IMR-90 (cell line): ENCODE results near the gene DYSF. TPM values are rescaled to one million over a fixed set of nuclear protein-coding genes. Genes with fewer than 3 reads are reported as not detected.

Experiments
- ATAC-seq: fragments of 200-7000 bp; cut with Tn5 transposase; 2 replicates; pipeline ENCODE4 v1.9.1; 2020; ENCODE audit warnings: low read depth, mild to moderate bottlenecking, moderate library complexity
- BruUV-seq: library from RNA; stranded (reverse); fragments of 400-500 nt; replicated peaks from 2 replicates; lab custom pipeline; 2021; lab: Mats Ljungman, UMichigan
- CTCF ChIA-PET: fragments of 300-600 bp; formaldehyde crosslinking; extraction: SDS; loops from one replicate; lab custom pipeline; 2021; ENCODE audit warnings: antibody characterized with exemption; lab: Yijun Ruan, JAX
- POLR2A ChIA-PET: fragments of 300-600 bp; sonication (Branson Sonifier 250); formaldehyde crosslinking; loops from one replicate; lab custom pipeline; 2022; ENCODE audit warnings: antibody characterized with exemption; ENCODE audit not compliant: unreplicated experiment; lab: Charles Lee
- DNase-seq: peaks from one replicate; pipeline ENCODE4 v3.0.0; 2013
- H2AFZ ChIP-seq: replicated peaks from 2 replicates; pipeline ENCODE3; 2013; ENCODE audit warnings: low read length, mild to moderate bottlenecking; ENCODE audit not compliant: poor library complexity
- H2AK5ac ChIP-seq: 2 replicates; pipeline ENCODE4 v1.6.1; 2013; ENCODE audit warnings: low read depth, low read length, inconsistent platforms
- H2AK9ac ChIP-seq: replicated peaks from 2 replicates; pipeline ENCODE3; 2013; ENCODE audit warnings: mild to moderate bottlenecking, low read depth, low read length, moderate library complexity; ENCODE audit not compliant: poor library complexity
- H2BK120ac ChIP-seq: 2 replicates; pipeline ENCODE4 v1.6.1; 2013; ENCODE audit warnings: low read depth, low read length, inconsistent platforms
- H2BK15ac ChIP-seq: 3 replicates; pipeline ENCODE4 v1.6.1; 2013; ENCODE audit warnings: low read depth, low read length, inconsistent platforms
- H2BK20ac ChIP-seq: 2 replicates; pipeline ENCODE4 v1.6.1; 2013; ENCODE audit warnings: low read depth, mild to moderate bottlenecking, inconsistent platforms, low read length, moderate library complexity
- H2BK5ac ChIP-seq: 2 replicates; pipeline ENCODE4 v1.6.1; 2013; ENCODE audit warnings: mild to moderate bottlenecking, low read depth, low read length, inconsistent platforms; ENCODE audit not compliant: poor library complexity, severe bottlenecking
- H3K14ac ChIP-seq: replicated peaks from 2 replicates; pipeline ENCODE4 v1.6.1; 2013; ENCODE audit warnings: low read depth, low read length, inconsistent platforms
- H3K18ac ChIP-seq: 2 replicates; pipeline ENCODE4 v1.6.1; 2013; ENCODE audit warnings: low read depth, low read length, control low read depth
- H3K23ac ChIP-seq: 2 replicates; pipeline ENCODE4 v1.6.1; 2013; ENCODE audit warnings: low read depth, low read length, inconsistent platforms
- H3K27ac ChIP-seq: 2 replicates; pipeline ENCODE4 v1.5.1; 2013; ENCODE audit warnings: mild to moderate bottlenecking, control low read depth, low read length; ENCODE audit not compliant: insufficient read depth
- H3K27me3 ChIP-seq: 2 replicates; pipeline ENCODE4 v1.6.1; 2013; ENCODE audit warnings: low read length; ENCODE audit not compliant: control insufficient read depth, insufficient read depth
- H3K36me3 ChIP-seq: 2 replicates; pipeline ENCODE4 v1.6.1; 2013; ENCODE audit warnings: low read length, mixed read lengths; ENCODE audit not compliant: control insufficient read depth, insufficient read depth
- H3K4ac ChIP-seq: 2 replicates; pipeline ENCODE4 v1.6.1; 2013; ENCODE audit warnings: low read depth, low read length, inconsistent platforms
- H3K4me1 ChIP-seq: 2 replicates; pipeline ENCODE4 v1.6.1; 2013; ENCODE audit warnings: low read length, mixed read lengths; ENCODE audit not compliant: control insufficient read depth, insufficient read depth
- H3K4me2 ChIP-seq: 2 replicates; pipeline ENCODE4 v1.6.1; 2013; ENCODE audit warnings: low read depth, mild to moderate bottlenecking, control low read depth, low read length, moderate library complexity
- H3K4me3 ChIP-seq: 2 replicates; pipeline ENCODE4 v1.5.1; 2013; ENCODE audit warnings: low read depth, mild to moderate bottlenecking, control low read depth, low read length, moderate library complexity; ENCODE audit not compliant: insufficient read depth
- H3K56ac ChIP-seq: 2 replicates; pipeline ENCODE4 v1.6.1; 2013; ENCODE audit warnings: low read length, inconsistent platforms; ENCODE audit not compliant: insufficient read depth; ENCODE audit errors: extremely low read depth
- H3K79me1 ChIP-seq, 2 experiments: 2 replicates each; pipeline ENCODE4 v1.6.1; 2013; ENCODE audit warnings: low read length in 2 of 2, inconsistent platforms in 1 of 2, low read depth in 1 of 2
- H3K9ac ChIP-seq: 2 replicates; pipeline ENCODE4 v1.6.1; 2013; ENCODE audit warnings: low read depth, low read length, control low read depth
- H3K9me1 ChIP-seq: 2 replicates; pipeline ENCODE4 v1.6.1; 2013; ENCODE audit warnings: low read length, inconsistent platforms; ENCODE audit not compliant: insufficient read depth
- H3K9me3 ChIP-seq: 2 replicates; pipeline ENCODE4 v1.6.1; 2013; ENCODE audit warnings: low read length; ENCODE audit not compliant: control insufficient read depth, insufficient read depth
- H4K20me1 ChIP-seq: 2 replicates; pipeline ENCODE4 v1.6.1; 2013; ENCODE audit warnings: low read length, inconsistent platforms; ENCODE audit not compliant: insufficient read depth
- H4K5ac ChIP-seq: 2 replicates; pipeline ENCODE4 v1.6.1; 2013; ENCODE audit warnings: mild to moderate bottlenecking, low read depth, low read length, control low read depth
- H4K8ac ChIP-seq, 2 experiments: 2 replicates each; pipeline ENCODE4 v1.6.1; 2013; ENCODE audit warnings: low read depth in 2 of 2, low read length in 2 of 2, control low read depth in 1 of 2, inconsistent platforms in 1 of 2
- H4K91ac ChIP-seq: 2 replicates; pipeline ENCODE4 v1.6.1; 2013; ENCODE audit warnings: low read depth, low read length, inconsistent platforms; ENCODE audit not compliant: insufficient read depth
- NFE2L2 ChIP-seq: fragments of 150-350 bp; IDR thresholded peaks from 2 replicates; pipeline ENCODE4 v1.6.1; 2016; ENCODE audit warnings: low read depth, mild to moderate bottlenecking, low read length
- WGBS, 2 experiments: methylation state at CpG; one replicate each; pipeline versions ENCODE4 v1.1.5 to v1.1.7; 2013; ENCODE audit warnings: missing lambda C conversion rate in 2 of 2; ENCODE audit not compliant: insufficient read length in 1 of 2; ENCODE audit errors: extremely low coverage in 2 of 2; 5-methylcytosine and 5-hydroxymethylcytosine counted together
- dilution Hi-C: fragments of 300-500 bp; cut with HindIII; formaldehyde crosslinking; loops from one replicate; pipeline ENCODE4 v1.14.3; 2018; ENCODE audit warnings: low sequenced_read_pairs; ENCODE audit not compliant: unreplicated experiment
- in situ Hi-C: fragments of 300-500 bp; cut with MboI; formaldehyde crosslinking; loops from 3 replicates; pipeline ENCODE4 v1.14.3; 2019; ENCODE audit warnings: low sequenced_read_pairs, inconsistent platforms, mixed read lengths
- intact Hi-C: fragments of 100-400 bp; cut with micrococcal nuclease; formaldehyde crosslinking; loops from 2 replicates; pipeline ENCODE4 v1.10.0; 2022
- polyA plus RNA-seq, 3 experiments: library from polyadenylated mRNA; depleted of rRNA; stranded (reverse); fragments of >200 nt; gene quantifications; 2 replicates each; pipeline ENCODE4 v1.2.3, GENCODE V29; 2012; ENCODE audit warnings: low replicate concordance in 1 of 3
- total RNA-seq: library from RNA; depleted of rRNA; stranded (reverse); fragments of >200 nt; gene quantifications from 2 replicates; pipeline ENCODE4 v1.2.3, GENCODE V29; 2012

The DYSF gene
- total and polyA plus RNA-seq, 2 of the 4 experiments (the other 2 are of a cell fraction): 0.09 to 0.18 TPM

DNA sequence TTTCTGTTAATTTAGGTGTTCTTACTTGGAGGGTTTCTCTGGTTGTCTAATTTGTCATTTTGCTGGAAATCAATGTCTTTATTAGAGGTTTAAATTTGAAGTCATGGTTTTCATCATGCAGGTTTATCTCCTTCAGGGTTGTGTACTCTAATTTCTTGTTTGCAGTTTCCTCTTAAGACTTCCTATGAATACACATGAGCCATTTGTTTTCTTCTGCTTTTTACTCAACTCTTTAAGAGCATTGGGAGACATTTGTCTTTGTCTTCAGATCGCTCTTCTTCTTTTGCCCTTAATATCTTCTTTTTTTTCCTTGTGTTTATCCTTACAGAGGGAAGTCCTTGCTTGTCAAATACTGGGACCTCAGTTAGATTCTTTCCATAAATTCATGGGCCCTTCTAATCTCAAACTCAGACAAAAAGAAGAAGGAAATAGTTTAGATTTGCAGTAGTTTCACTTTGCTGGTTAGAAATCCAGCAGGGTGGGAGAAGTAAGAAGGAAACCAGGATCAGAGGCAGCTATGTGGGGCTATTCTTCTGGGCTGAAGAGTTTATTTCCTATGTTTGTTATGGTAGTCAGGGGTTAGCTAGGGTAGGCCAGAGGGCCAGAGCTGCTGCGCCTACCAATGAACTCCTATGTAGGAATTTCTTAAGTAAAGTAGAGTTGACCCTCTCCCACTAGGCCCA lies 176.6 kb downstream of the DYSF start:
- no peak overlapping the region for H2AFZ ChIP-seq

More for the DNA sequence above, 176.6 kb downstream of the DYSF start:
- H3K4ac ChIP-seq: no peak overlapping the region
- H3K36me3 ChIP-seq: no peaks in the 10 kb centered on the region
- no peak overlapping the region for H2BK5ac ChIP-seq
- no peaks in the 10 kb centered on the region for H3K9me1 ChIP-seq
- no peak for ATAC-seq
- no CpG with 5 or more reads among the region's 2 CpGs for WGBS, 2 experiments
- H3K9ac ChIP-seq: no peak overlapping the region
- H3K27me3 ChIP-seq: peaks cover 13% of the 10 kb centered on the region
- H3K14ac ChIP-seq: no peak overlapping the region
- H3K4me3 ChIP-seq: no peak overlapping the region
- H2BK20ac ChIP-seq: no peak overlapping the region
- no peak overlapping the region for H3K27ac ChIP-seq
- no peak overlapping the region for H3K18ac ChIP-seq
- intact Hi-C loops (no loop called here), in situ Hi-C loops (no loop called here), dilution Hi-C loops (no loop called here)
- DNase-seq: no peak
- no peak for TF ChIP-seq NFE2L2
- H2BK120ac ChIP-seq: no peak overlapping the region
- no peaks in the 10 kb centered on the region for H3K9me3 ChIP-seq
- ChIA-PET POLR2A (no interaction called here), CTCF (no interaction called here)
- no peak overlapping the region for H2AK5ac ChIP-seq
- H4K5ac ChIP-seq: no peak overlapping the region
- no peak overlapping the region for H4K91ac ChIP-seq
- H4K8ac ChIP-seq: no peak overlapping the region
- no peak overlapping the region for H3K23ac ChIP-seq
- H3K4me2 ChIP-seq: no peak overlapping the region
- H4K20me1 ChIP-seq: no peaks in the 10 kb centered on the region
- H2AK9ac ChIP-seq: no peak overlapping the region
- H2BK15ac ChIP-seq: no peak overlapping the region
- no peak overlapping the region for H3K56ac ChIP-seq
- BruUV-seq: no TSS peak
- no peaks in the 10 kb centered on the region for H3K4me1 ChIP-seq
- no peaks in the 10 kb centered on the region for H3K79me1 ChIP-seq
